K562 (cell line): ENCODE data around the gene XRCC3. TPM values are rescaled to one million over a fixed set of nuclear protein-coding genes. Genes with fewer than 3 reads are reported as not detected.
A peak's percentile ranks its signal among the peaks of the same experiment; 100 is the strongest.

ENCODE experiments used
- CXXC5 ChIP-seq: fragments of 250-450 bp; sonication (Bioruptor Pico); IDR thresholded peaks from 2 replicates; pipeline ENCODE4 v1.8.0; 2022; ENCODE audit warnings: inconsistent platforms, mild to moderate bottlenecking, moderate library complexity
- EHMT2 ChIP-seq: fragments of 450-650 bp; IDR thresholded peaks from 2 replicates; pipeline ENCODE4 v1.6.1; 2018; ENCODE audit warnings: antibody characterized with exemption
- FOXM1 ChIP-seq, 2 experiments: fragments of 450-650 bp in 1 of 2; sonication (generic) in 1 of 2; formaldehyde crosslinking in 1 of 2; IDR thresholded peaks; 2 replicates each; pipeline versions ENCODE4 v1.6.1 to v1.9.0; 2017 to 2022; ENCODE audit warnings: low read depth in 2 of 2, mild to moderate bottlenecking in 2 of 2, missing genetic modification reagents in 1 of 2, moderate library complexity in 1 of 2
- GTF2F1 ChIP-seq: IDR thresholded peaks from 2 replicates; pipeline ENCODE4 v1.6.1; 2011; ENCODE audit warnings: low read depth, low read length, improper control_type of control experiment
- MAZ ChIP-seq, 2 experiments: fragments of 450-650 bp in 1 of 2; sonication (generic) in 1 of 2; formaldehyde crosslinking; IDR thresholded peaks in 1 of 2; conservative IDR thresholded peaks in 1 of 2; 2 replicates each; pipeline versions ENCODE4 v1.4.0 to v1.5.0; 2020; ENCODE audit warnings: mild to moderate bottlenecking in 1 of 2, missing genetic modification reagents in 1 of 2
- POLR2B ChIP-seq: fragments of 450-650 bp; IDR thresholded peaks from 2 replicates; pipeline ENCODE4 v1.6.1; 2018; ENCODE audit warnings: low read depth; ENCODE audit not compliant: partially characterized antibody
- RB1 ChIP-seq: fragments of 450-650 bp; IDR thresholded peaks from 2 replicates; pipeline ENCODE4 v1.6.1; 2017; ENCODE audit warnings: low read depth, mild to moderate bottlenecking
- SREBF1 ChIP-seq: fragments of 150-350 bp; IDR thresholded peaks from 2 replicates; pipeline ENCODE4 v1.6.1; 2014; ENCODE audit warnings: antibody characterized with exemption, low read depth, low read length, borderline replicate concordance
- ZNF232 ChIP-seq: sonication (generic); formaldehyde crosslinking; IDR thresholded peaks from 2 replicates; pipeline ENCODE4 v1.8.0; 2022; ENCODE audit warnings: mild to moderate bottlenecking, missing genetic modification reagents
- ZNF253 ChIP-seq: fragments of 250-450 bp; sonication (Bioruptor Pico); conservative IDR thresholded peaks from 2 replicates; pipeline ENCODE4 v1.6.1; 2021; ENCODE audit warnings: mild to moderate bottlenecking
- polyA plus RNA-seq, 8 experiments: library from polyadenylated mRNA; depleted of rRNA in 4 of 8; stranded (reverse) in 5 of 8; unstranded in 3 of 8; fragments of >200 nt; fragmentation: Nextera tagmentation in 2 of 8; fragmentation: Illumina TruSeq in 1 of 8; extraction: Ambion mirVana in 2 of 8; extraction: Trizol in 1 of 8; gene quantifications; 2 replicates each; pipeline versions ENCODE4 v1.2.1 to v1.2.3, GENCODE V29; 2011 to 2014; ENCODE audit warnings: inconsistent platforms in 1 of 8, missing spikeins in 1 of 8
- total RNA-seq, 7 experiments: library from RNA; depleted of rRNA in 6 of 7; stranded (reverse); fragments of >200 nt in 6 of 7; fragmentation: Illumina TruSeq in 2 of 7; extraction: Trizol in 2 of 7; gene quantifications; 2 replicates each; pipeline versions ENCODE4 v1.2.1 to v1.2.3, GENCODE V29; 2011 to 2021; ENCODE audit warnings: low replicate concordance in 1 of 7
- TF ChIP-seq, protein P1 (sequence below): fragments of 450-650 bp; IDR thresholded peaks from 2 replicates; pipeline ENCODE4 v1.7.1; 2018; ENCODE audit warnings: mild to moderate bottlenecking, low read depth; ENCODE audit not compliant: partially characterized antibody
- TF ChIP-seq, protein P2 (sequence below), 2 experiments: fragments of 450-650 bp in 1 of 2; sonication (generic) in 1 of 2; formaldehyde crosslinking in 1 of 2; IDR thresholded peaks; 2 replicates each; pipeline versions ENCODE4 v1.7.1 to v1.9.0; 2016 to 2022; ENCODE audit warnings: inconsistent platforms in 1 of 2, mild to moderate bottlenecking in 1 of 2, missing genetic modification reagents in 1 of 2

XRCC3 gene
- total and polyA plus RNA-seq, 9 of the 15 experiments (the other 6 are each of a cell fraction or from before 2014, with no cell fraction given): 0.34 to 59.3 (median 30.3) TPM

DNA sequence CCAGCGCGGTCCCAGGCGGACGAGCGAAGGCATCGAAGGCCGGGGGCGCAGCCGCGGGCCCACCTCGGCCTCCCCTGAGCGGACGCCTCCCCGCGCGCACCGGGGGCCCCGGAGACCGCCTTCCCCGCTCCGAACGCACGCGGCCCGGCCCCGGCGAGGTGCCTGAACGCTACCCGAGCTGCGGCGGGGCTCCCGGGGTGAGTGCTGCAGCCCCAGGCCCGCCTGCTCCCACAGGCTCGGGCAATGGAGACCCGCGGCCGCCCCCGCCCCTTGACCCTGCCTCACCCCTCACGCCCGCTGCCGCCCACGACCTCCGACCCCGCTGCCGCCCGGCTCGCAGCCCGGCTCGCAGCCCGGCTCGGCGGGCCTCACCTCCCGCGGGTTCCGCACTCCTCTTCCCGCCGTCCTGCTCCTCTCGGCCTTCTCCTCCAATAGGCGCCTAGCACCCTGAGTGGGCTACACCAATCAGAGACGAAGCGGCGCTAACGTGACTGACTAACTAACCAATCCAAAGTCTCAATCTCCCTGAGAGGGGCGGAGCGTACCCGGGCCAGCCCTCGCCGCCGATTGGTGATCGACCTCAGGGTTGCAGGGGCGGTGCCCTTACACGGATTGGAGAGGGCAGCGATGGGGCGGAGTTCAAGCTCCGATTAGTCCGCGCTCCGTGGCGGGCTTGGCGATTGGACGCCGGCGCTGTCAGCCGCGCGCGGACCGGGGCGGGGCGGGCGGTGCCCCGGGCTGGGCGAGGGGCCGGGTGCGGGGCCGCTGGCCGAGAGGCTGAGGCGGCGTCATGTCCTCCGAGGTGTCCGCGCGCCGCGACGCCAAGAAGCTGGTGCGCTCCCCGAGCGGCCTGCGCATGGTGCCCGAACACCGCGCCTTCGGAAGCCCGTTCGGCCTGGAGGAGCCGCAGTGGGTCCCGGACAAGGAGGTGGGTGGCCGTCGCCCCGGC is at the start of gene XRCC3, which contains the start of gene ZFYVE21 (continued):
- TF ChIP-seq ZNF232: no peak
- TF ChIP-seq RB1: peak; percentile 55
- TF ChIP-seq, protein P1, sequence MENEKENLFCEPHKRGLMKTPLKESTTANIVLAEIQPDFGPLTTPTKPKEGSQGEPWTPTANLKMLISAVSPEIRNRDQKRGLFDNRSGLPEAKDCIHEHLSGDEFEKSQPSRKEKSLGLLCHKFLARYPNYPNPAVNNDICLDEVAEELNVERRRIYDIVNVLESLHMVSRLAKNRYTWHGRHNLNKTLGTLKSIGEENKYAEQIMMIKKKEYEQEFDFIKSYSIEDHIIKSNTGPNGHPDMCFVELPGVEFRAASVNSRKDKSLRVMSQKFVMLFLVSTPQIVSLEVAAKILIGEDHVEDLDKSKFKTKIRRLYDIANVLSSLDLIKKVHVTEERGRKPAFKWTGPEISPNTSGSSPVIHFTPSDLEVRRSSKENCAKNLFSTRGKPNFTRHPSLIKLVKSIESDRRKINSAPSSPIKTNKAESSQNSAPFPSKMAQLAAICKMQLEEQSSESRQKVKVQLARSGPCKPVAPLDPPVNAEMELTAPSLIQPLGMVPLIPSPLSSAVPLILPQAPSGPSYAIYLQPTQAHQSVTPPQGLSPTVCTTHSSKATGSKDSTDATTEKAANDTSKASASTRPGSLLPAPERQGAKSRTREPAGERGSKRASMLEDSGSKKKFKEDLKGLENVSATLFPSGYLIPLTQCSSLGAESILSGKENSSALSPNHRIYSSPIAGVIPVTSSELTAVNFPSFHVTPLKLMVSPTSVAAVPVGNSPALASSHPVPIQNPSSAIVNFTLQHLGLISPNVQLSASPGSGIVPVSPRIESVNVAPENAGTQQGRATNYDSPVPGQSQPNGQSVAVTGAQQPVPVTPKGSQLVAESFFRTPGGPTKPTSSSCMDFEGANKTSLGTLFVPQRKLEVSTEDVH: peak; percentile 74
- TF ChIP-seq EHMT2: no peak
- TF ChIP-seq, protein P2, sequence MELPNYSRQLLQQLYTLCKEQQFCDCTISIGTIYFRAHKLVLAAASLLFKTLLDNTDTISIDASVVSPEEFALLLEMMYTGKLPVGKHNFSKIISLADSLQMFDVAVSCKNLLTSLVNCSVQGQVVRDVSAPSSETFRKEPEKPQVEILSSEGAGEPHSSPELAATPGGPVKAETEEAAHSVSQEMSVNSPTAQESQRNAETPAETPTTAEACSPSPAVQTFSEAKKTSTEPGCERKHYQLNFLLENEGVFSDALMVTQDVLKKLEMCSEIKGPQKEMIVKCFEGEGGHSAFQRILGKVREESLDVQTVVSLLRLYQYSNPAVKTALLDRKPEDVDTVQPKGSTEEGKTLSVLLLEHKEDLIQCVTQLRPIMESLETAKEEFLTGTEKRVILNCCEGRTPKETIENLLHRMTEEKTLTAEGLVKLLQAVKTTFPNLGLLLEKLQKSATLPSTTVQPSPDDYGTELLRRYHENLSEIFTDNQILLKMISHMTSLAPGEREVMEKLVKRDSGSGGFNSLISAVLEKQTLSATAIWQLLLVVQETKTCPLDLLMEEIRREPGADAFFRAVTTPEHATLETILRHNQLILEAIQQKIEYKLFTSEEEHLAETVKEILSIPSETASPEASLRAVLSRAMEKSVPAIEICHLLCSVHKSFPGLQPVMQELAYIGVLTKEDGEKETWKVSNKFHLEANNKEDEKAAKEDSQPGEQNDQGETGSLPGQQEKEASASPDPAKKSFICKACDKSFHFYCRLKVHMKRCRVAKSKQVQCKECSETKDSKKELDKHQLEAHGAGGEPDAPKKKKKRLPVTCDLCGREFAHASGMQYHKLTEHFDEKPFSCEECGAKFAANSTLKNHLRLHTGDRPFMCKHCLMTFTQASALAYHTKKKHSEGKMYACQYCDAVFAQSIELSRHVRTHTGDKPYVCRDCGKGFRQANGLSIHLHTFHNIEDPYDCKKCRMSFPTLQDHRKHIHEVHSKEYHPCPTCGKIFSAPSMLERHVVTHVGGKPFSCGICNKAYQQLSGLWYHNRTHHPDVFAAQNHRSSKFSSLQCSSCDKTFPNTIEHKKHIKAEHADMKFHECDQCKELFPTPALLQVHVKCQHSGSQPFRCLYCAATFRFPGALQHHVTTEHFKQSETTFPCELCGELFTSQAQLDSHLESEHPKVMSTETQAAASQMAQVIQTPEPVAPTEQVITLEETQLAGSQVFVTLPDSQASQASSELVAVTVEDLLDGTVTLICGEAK (IDR thresholded peaks at IDR 0.05): no peak
- TF ChIP-seq, protein P2 (CRISPR knock-in tag; IDR thresholded peaks at IDR 0.05): no peak
- TF ChIP-seq GTF2F1: no peak
- TF ChIP-seq CXXC5 (CRISPR knock-in tag): peak; percentile 58
- TF ChIP-seq POLR2B: no peak
- TF ChIP-seq ZNF253 (CRISPR knock-in tag): no peak
- no peak for TF ChIP-seq FOXM1 (IDR thresholded peaks at IDR 0.05; ENCODE audit: low read depth)
- no peak for TF ChIP-seq FOXM1 (CRISPR knock-in tag; IDR thresholded peaks at IDR 0.05; ENCODE audit: low read depth)
- peak; percentile 17 to 45; a peak in 2 of 4 replicates for TF ChIP-seq MAZ (CRISPR knock-in tag; conservative IDR thresholded peaks at IDR 0.05 in 1 of 2, IDR thresholded peaks at IDR 0.05 in 1 of 2)
- no peak; the same call in 1 of the 2 replicates for TF ChIP-seq SREBF1
